NCI-H526 treated with DMSO at 0.1 percent for 48 hours (cell line): ENCODE results near the gene NRP1.
"Not testable (repeated sequence)": the region's sequence is repeated elsewhere in the genome, so short reads cannot be mapped to it uniquely, and the experiment has no call there.

ENCODE experiments used
- DNase-seq: peaks from one replicate; lab custom pipeline; 2025; lab: John Stamatoyannopoulos, UW

Gene NRP1

GRCh38 chr10:33321516-33321915, 13.0 kb downstream of the NRP1 start:
- no peak for DNase-seq

- DNase-seq = no peak
Measured at GRCh38 chr10:33320288-33320687, 14.2 kb downstream of the NRP1 start.

GRCh38 chr10:33315891-33316290, 18.6 kb downstream of the NRP1 start:
- no peak for DNase-seq

- no peak for DNase-seq
Measured at GRCh38 chr10:33314811-33315561, 19.5 kb downstream of the NRP1 start.

DNA sequence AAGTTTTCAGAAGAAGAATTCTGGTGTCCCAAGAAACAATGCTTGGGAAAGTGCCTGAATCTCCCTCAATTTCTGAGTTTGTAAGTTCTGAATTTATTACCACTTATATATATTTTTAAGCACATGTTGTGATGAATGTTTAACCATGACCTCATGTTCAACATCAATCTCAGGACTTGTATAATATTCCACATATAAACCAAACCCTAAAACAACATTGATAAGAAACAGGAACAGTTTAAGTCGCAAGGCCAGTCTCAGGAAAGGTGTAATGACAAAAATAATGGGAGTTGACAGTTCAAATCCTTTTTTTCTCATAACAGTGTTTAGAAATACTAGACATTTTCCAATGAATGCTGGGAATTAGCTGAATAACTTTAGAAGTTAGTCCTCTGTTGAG, 22.8 kb downstream of the NRP1 start:
- DNase-seq = no peak

- DNase-seq = no peak
Measured at GRCh38 chr10:33310853-33311252, 23.6 kb downstream of the NRP1 start.

- DNase-seq = no peak
Measured at GRCh38 chr10:33309406-33309805, 25.1 kb downstream of the NRP1 start.

DNA sequence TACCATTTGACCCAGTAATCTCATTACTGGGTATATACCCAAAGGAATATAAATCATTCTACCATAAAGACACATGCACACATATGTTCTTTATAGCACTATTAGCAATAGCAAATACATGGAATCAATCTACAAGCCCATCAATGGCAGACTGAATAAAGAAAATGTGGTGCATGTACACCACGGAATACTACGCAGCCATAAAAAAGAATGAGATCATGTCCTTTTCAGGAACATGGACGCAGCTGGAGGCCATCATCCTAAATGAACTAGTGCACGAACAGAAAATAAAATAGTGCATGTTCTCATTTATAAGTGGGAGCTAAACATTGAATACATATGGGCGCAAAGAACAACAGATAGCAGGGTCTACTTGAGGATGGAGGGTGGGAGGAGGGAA, 26.6 kb downstream of the NRP1 start:
- no peak for DNase-seq

- no peak for DNase-seq
Measured at GRCh38 chr10:33306701-33307519, 27.6 kb downstream of the NRP1 start.

DNA sequence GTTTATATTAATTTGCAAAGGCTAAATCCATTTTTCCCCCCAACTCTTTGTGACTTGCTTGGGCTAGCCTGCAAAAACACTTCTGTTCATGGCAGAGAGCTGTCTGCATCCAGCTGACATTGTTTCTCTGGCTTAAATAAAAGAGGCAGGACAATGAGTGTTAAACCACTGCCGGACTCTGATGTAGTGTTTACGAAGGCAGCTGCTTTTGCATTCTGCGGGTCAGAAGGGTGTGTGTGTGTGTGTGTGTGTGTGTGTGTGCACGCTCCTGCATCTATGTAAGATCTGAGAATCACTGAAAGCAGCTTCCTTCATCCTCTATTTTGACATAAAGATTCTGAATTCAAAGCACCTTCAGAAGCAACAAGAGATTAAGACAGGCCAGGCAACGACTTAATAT, 28.3 kb downstream of the NRP1 start:
- DNase-seq = no peak

DNA sequence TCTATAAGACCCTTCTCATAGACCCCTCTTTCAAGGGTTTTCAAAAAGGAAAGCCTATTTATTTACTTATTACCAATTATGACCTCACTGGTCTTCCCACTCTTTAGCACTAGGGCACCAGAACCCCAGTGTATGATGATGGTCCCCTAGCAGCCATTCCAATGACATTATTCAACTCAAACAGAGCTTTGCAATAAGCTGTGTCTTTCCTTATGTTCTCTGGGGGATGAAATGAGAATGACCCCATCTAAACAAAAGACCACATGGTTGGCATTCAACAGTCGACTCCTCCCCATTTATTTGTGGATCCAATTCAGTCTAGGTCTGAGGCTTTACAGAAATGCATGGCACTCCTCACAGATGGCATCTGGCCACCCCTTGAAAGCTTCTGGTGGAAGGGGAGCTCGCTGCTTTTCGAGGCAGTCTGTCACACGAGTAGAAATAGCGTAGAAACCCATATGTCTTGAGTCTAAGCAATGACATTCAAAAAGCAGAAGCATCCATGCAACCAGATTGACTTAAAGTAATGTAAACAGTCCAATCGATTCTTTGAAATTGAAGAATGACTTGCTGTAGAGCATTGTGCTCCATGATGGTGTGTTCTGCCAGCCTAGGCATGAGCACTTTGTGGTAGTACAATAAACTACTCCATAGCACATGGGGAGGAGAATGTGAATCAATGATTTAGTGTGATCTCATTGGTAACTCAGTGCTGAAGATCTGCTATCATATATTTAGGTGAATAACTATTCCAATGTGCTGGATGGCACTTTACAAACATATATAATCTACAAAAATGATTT, 29.8 kb downstream of the NRP1 start:
- no peak for DNase-seq

- no peak for DNase-seq
Measured at GRCh38 chr10:33303988-33304387, 30.5 kb downstream of the NRP1 start.

- DNase-seq = no peak
Measured at GRCh38 chr10:33302208-33302829, 32.1 kb downstream of the NRP1 start.

- no peak for DNase-seq
Measured at GRCh38 chr10:33301097-33301789, 33.2 kb downstream of the NRP1 start.

DNA sequence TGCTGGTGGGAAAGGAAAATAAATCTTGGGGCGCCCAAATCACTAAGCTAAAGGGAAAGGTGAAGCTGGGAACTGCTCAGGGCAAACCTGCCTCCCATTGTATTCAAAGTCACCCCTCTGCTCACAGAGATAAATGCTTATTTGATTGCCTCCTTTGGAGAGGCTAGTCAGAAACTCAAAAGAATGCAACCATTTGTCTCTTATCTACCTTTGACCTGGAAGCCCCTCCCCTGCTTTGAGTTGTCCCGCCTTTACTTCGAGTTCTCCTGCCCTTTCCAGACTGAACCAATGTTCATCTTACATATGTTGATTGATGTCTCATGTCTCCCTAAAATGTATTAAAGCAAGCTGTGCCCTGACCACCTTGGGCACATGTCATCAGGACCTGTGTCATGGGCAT, 33.9 kb downstream of the NRP1 start:
- DNase-seq = not testable (repeated sequence)

- DNase-seq = no peak
Measured at GRCh38 chr10:33298893-33299292, 35.6 kb downstream of the NRP1 start.

GRCh38 chr10:33298110-33298509, 36.4 kb downstream of the NRP1 start:
- DNase-seq = no peak

- DNase-seq = no peak
Measured at GRCh38 chr10:33295851-33296250, 38.6 kb downstream of the NRP1 start.

DNA sequence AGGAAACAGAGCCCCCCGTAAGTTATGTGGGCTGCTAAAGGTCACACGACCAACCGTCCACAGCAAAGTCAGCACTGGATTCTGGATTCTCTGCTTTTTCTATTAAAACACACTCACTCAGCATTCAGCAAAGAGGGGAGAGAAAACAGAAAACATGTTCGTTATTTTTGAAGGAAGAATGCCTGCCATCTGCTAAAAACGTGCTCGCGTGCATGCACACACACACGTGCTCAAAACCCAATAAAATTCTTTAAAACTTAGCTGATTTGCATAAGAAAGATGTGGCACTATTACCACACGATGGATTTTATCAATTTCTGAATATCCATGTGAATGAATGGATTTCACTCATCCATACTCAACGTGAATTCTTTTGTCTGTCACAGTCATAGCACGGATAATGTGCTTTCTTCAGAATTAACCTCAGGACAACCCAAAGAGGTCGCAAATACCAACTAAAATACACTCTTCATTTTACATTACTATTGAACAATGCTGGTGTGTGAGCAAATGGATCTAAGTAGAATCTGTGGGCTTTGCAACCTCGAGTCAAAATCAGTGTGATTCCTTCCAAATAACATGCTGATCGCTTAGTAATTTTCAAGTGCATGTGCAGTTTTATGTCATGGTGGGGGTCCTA, 40.8 kb downstream of the NRP1 start:
- DNase-seq = no peak

GRCh38 chr10:33293076-33293475, 41.4 kb downstream of the NRP1 start:
- no peak for DNase-seq

DNA sequence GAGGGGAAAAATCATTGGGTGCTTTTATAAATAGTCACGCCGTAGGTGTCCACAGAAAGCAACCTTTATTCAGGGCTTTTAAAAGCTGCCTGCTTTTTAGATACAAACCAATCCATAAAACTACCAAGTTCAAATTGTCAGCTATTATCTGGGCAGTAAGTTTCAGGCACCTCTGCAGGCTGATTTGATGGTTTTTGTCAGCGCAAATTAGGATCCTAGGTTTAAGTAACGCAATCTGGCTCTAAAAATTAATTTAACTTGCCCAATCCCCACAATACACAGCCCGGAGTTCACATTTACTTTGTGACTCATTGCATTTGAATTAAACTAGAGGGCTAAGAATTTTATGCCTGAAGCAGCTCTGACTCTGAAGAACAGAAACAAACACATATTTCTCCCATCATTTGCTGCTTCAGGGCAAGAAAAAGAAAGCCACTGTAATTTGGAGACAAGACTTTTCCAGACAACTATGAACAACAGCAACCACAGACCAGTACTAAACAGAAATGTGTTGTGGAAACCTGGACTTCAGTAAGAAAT, 43.3 kb downstream of the NRP1 start:
- DNase-seq = no peak
